ENCODE measurements around the gene PDZRN4.

The PDZRN4 gene

DNA sequence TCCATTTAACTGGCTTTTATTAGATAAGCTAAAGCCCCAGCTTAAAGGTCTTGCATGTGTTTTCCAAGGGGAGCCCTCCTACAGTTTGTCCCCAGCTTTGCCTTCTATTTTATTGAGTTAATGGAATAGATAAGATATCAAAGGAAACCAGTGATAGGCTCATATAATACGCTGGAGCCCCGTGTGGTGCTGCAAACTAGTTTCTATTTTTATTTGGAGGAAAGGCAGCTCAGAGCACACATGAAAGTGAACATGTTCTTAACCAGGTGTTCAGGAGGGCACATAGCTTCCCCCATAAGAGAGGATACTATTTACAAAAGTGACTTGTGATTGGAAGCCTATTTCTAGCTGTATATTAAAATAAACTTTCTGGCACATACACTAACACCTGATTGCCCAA lies 251.7 kb downstream of the PDZRN4 start:
- TF ChIP-seq, protein P1, sequence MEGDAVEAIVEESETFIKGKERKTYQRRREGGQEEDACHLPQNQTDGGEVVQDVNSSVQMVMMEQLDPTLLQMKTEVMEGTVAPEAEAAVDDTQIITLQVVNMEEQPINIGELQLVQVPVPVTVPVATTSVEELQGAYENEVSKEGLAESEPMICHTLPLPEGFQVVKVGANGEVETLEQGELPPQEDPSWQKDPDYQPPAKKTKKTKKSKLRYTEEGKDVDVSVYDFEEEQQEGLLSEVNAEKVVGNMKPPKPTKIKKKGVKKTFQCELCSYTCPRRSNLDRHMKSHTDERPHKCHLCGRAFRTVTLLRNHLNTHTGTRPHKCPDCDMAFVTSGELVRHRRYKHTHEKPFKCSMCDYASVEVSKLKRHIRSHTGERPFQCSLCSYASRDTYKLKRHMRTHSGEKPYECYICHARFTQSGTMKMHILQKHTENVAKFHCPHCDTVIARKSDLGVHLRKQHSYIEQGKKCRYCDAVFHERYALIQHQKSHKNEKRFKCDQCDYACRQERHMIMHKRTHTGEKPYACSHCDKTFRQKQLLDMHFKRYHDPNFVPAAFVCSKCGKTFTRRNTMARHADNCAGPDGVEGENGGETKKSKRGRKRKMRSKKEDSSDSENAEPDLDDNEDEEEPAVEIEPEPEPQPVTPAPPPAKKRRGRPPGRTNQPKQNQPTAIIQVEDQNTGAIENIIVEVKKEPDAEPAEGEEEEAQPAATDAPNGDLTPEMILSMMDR (conservative IDR thresholded peaks at IDR 0.05; ENCODE audit: low read depth, low read length), result no peak
- H3K4me3 ChIP-seq (ENCODE audit: low read depth, low read length), result no peak overlapping the region
- no peak for DNase-seq (ENCODE audit: low read depth)

DNA sequence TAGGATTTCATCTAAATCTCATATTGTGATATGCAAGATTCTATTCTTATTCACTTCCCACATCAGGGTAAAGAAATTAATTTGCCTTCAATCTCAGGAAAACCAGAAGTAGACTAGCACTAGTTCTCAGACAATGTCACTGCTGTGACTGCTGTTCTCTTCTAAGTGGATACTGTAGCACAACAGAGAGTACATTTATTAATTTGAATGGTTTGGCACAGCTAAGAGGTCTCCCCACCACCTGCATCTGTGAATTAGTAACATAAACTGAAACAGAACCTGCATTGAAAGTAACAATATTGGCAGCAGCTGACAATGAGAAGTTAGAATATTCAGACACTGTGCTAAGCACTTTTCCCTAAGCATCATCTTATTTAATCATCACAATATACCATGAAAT lies 253.1 kb downstream of the PDZRN4 start:
- no peak overlapping the region for H3K4me3 ChIP-seq (ENCODE audit: low read depth, low read length)
- TF ChIP-seq, protein P1 (conservative IDR thresholded peaks at IDR 0.05; ENCODE audit: low read depth, low read length), result no peak
- DNase-seq (ENCODE audit: low read depth), result no peak

DNA sequence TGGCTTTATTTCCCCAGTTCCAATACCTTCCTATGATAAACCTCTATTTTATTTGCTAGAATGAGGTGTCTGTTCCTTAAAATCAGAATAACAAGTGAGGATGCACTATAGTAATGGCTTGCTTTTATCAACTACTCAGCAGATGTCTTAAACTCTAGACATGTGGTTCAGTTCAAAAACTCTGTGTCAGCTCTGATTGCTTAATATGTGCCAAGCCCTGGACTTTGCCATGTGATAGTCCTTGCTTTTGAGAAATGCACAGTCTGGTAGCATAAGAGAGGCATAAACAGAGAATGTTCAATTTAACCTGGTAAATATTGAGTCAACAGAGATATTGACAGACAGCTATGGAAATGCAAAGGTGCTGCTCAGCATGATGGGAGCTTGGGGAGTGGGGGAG lies 254.8 kb downstream of the PDZRN4 start:
- TF ChIP-seq, protein P1 (conservative IDR thresholded peaks at IDR 0.05; ENCODE audit: low read depth, low read length), result no peak
- H3K4me3 ChIP-seq (ENCODE audit: low read depth, low read length), result no peak overlapping the region
- DNase-seq (ENCODE audit: low read depth), result peak; percentile 5

DNA sequence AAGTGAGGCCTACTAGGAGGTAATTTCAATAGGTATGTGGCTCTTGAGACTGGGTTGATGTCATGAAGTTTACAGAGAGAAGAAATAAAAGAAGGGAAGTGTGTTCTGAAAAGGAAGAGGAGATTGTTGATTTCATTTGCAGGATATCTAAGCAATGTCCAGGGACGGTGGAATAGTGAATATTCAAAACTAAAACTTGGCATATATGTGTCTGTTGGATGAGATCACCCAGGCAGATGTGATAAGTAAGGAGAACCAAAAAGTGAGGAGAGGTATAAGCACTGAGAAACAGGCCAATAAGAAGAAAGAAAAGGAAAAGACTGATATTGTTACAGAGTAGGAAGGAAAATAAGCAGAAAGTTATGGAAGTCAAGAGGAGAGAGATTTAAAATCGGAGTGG lies 255.6 kb downstream of the PDZRN4 start:
- DNase-seq (ENCODE audit: low read depth), result no peak
- TF ChIP-seq, protein P1 (conservative IDR thresholded peaks at IDR 0.05; ENCODE audit: low read depth, low read length), result no peak
- H3K4me3 ChIP-seq (ENCODE audit: low read depth, low read length), result no peak overlapping the region

DNA sequence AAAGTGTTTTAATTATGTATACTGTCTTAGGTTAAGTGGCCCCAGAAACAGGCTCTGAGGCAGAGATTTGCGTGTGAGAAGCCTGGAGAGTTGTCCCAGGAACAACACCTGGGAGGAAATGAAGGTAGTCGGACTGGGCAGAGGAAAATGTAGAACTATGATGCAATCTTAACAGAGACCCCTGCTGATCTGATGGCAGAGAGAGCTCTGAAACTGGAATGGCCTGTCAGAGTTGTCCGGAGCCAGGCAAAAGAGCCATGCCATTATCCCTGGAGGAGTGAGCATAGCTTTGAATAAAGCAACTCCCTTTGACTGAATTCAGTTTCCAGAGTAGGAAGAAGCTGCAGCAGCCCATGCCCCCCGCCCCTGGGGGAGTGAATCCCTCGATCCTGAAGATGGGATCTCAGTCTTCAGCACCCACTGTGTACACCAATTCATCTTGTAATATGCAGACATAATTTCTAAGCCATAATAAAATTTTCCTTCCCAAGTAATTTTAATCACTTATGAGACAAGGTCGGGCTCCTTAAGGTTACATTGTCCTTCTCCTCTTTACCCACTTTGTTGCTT lies 264.8 kb downstream of the PDZRN4 start:
- H3K4me3 ChIP-seq (ENCODE audit: low read depth, low read length), result no peak overlapping the region
- TF ChIP-seq, protein P1 (conservative IDR thresholded peaks at IDR 0.05; ENCODE audit: low read depth, low read length), result no peak
- DNase-seq (ENCODE audit: low read depth), result no peak

DNA sequence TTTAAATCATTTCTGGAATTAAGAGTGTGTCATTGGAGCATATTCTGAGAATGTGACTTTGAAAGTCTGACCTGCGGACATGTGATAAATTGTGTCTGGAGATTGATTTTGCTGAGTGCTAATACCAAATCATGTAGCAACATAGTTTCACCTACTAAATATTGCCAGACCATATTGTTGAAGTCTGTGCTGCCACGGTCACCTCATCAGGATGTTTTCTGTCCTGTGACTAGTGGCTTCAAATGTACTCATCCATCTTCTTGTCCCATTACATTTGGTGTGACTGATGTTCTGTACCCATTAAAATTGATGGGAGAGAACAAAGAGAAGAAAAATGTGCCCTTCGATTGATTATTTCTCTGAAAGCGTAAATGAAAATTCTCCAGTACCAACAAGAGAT lies 265.3 kb downstream of the PDZRN4 start:
- TF ChIP-seq, protein P1 (conservative IDR thresholded peaks at IDR 0.05; ENCODE audit: low read depth, low read length), result no peak
- H3K4me3 ChIP-seq (ENCODE audit: low read depth, low read length), result no peak overlapping the region
- no peak for DNase-seq (ENCODE audit: low read depth)

DNA sequence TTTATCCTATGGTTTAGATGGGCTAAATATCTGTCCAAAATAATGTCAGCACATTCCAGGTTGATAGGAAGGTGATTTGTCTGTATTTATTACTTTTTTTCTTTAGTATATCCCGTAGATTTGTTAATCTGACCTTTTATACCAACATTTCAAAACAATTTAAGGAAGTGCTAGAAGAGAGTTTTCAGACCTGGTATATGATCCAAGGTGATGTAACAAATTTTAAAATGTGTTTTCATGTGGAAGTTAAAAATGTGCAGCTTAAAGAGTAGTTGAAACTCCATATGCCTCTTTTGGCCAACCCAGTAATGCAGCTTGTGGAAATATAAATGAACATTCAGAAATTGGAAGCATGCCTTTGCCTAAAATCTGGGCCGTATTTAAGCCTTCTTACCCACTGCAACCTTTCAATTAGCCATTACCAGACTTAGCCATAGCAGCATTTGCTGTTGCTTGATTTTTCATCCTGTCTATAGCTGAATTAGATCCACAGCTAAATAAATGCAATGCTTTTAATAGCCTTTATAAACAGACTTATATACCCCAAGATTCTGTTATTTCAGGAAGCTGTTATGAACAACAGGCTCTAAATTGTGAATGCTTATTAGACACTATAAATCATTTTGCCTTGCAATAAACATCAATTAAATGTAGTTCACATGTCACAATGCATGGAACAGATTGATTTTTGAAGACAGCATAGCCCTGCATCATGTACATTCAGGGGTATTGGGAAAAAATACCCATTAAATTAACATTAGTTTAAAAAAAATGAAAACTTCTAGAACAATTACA lies 271.2 kb downstream of the PDZRN4 start:
- TF ChIP-seq, protein P1 (conservative IDR thresholded peaks at IDR 0.05; ENCODE audit: low read depth, low read length), result no peak
- no peak overlapping the region for H3K4me3 ChIP-seq (ENCODE audit: low read depth, low read length)
- no peak for DNase-seq (ENCODE audit: low read depth)
